Measurements from ENCODE around the gene KCTD15.

The KCTD15 gene

DNA sequence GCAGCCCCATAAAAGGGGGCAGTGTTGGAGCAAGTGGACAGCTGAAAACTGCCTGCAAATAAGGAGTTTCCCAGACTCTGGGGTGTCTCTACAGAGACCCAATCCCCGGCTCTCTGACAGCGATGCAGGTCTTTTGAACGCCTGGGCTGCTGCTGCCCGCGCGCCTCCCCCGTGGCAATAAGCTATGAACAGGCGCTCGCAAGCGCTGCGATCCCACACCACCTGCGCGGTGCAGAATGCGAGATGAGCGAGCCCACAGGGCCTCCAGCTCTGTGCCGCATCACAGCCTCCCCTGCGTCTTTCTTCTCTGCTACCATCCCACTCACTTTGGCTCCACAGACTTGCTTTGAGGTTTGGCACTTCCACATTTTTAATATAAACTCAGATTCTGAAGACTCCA, 62.3 kb downstream of the KCTD15 start:
- no peak for DNase-seq (ENCODE audit: low spot score)

DNA sequence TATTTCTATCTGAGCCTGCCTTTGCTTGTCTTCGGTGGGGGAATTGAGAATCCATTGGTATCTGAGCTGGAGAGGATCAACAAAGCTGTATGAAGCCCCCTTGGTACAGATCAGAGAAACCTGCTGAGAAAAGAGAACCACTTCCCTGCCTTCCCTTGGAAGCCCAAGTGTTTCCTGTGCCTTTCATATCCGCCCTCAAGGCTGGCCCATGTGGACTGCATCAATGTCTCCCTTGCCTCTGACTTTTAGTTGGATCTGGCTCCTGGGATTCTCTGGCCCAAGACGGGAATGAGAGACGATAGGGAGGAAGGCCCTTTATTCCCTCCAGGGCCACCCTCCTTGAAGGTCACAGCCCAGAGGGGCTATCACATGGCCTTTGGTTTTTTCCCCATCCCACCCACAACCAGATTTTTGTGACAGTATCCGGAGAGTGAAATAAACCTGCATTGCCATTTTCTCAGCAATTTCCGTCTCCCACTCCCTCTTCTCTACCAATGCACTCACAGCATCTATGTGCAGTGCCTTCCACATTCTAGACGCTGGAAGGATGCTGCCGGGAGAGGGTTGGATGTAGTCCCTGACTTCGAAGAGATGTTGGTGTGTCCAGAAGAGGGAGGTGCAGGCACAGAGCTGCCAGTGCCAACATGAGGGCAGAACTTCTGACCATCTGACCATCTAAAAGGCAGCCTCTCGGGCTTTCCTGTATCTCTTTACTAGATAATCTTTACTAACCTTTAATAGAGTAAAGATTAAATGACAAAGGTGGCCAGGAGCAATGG, 63.8 kb downstream of the KCTD15 start:
- no peak for DNase-seq (ENCODE audit: low spot score)

DNA sequence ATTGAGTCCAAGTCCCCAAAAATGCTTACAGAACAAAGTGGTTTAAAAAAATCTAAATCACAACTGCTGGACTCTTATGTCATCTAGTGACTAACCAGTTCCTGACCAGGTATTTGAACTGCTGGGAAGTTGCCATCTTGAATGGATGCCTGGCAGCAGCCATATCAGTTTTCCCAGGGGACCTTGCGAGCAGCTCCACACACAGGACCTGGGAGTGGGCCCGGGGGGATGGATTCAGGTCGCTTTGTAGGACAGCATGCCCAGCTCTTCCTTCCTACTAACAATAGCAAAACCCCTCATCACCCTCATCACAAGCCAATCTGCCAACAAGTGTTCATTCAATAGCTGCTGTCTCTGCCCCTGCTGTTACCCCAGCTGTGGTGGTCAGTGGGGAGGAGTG, 65.3 kb downstream of the KCTD15 start:
- DNase-seq (ENCODE audit: low spot score): no peak

DNA sequence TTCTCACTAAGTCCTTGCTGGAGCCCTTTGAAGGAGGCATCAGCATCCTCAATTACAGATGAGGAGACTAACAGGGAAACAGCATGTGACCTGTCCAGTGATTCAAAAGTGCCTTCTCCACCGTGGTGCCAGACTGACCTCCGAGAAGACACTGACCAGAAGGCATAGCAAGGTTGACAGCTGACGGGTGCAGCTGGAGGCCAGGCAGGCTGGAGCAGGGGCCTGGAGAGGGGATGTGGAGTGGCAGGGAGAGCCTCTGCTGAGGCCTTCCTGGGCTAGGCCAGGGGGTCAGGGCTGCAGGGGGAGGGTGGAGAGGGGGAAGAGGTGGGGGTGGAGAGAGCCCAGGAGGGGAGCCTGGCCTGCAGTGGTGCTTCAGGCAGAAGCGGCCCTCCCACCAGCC, 66.3 kb downstream of the KCTD15 start:
- no peak for DNase-seq (ENCODE audit: low spot score)

DNA sequence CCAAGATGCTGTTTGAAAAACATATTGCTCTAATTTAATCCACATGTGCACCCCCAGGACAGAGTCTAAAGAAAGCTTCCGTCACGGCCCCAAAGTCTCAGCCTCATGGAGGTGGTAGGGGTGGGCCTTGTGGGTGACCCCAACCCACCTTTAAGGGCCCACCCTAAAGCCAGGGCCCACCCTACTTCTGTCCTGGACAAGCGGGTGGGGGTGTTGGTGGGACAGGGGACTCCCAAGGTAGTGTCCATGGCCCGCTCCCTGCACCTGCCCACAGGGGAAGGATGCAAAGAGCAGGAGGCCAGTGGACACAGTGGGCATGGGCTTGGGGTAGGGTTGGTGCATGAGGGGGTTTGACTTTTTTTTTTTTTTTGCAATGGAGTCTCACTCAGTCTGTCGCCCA, 66.8 kb downstream of the KCTD15 start:
- no peak for DNase-seq (ENCODE audit: low spot score)

DNA sequence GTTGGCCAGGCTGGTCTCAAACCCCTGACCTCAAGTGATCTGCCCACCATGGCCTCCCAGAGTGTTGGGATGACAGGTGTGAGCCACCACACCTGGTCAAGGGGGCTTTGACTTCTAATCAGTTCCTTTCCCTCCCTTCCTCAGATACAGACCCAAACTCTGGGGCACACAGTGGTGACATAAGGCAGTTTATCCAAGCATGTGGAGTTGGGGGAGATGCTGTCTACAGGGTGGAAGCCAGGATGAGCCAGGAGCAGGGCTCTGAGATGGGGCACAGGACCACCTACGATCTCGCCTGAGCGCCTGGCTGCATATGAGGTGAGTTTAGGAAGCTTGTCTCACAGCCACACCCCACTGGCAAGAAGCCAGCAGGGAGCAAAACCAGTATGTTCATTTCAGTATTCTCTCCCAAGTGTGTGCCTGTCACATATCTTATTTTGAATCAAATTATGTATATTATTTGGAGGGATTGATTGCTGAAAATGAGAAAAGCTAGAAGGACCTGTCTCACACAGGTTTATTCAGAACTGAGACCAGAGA, 67.7 kb downstream of the KCTD15 start:
- no peak for DNase-seq (ENCODE audit: low spot score)

DNA sequence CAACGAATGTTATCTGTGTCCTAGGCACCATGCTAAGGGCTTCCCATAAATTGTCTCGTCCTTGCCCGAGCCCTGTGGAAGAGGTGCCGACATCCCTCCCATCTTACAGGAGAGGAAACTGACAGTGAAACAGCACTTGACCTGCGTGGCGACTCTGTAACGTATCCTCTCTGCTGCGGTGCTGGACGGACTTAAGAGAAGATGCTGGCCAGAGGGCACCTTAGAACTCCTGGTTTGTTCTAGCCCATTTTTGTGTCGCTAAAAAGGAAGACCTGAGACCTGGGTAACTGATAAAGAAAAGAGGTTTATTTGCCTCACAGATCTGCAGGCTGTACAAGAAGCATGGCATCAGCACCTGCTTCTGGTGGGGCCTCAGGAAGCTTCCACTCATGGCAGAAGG, 68.6 kb downstream of the KCTD15 start:
- no peak for DNase-seq (ENCODE audit: low spot score)

Measured in AG08396 (cell line).